Natural killer cell (primary cell): ENCODE data around the gene CCDC138. TPM values are rescaled to one million over a fixed set of nuclear protein-coding genes. Genes with fewer than 3 reads are reported as not detected.

Experiments used
- ATAC-seq, 3 donors: fragments of 150-1000 bp in 2 of 3; fragments of 200-7000 bp in 1 of 3; cut with Tn5 transposase; 1 replicate in 1 of 3; 2 replicates in 2 of 3; pipeline ENCODE4 v1.10.0; 2021; ENCODE audit warnings: mild to moderate bottlenecking in 2 of 3, moderate library complexity in 2 of 3
- DNase-seq, 2 donors: peaks; one replicate each; pipeline versions ENCODE4 v3.0.0 to v3.0.0-alpha.2; 2013 to 2021; ENCODE audit warnings: mixed read lengths in 1 of 2
- H3K27ac ChIP-seq: one replicate; pipeline ENCODE4 v1.5.1; 2013; ENCODE audit warnings: mild to moderate bottlenecking, low read length
- H3K27me3 ChIP-seq: one replicate; pipeline ENCODE4 v1.6.1; 2013; ENCODE audit warnings: low read length; ENCODE audit not compliant: control insufficient read depth, insufficient read depth
- H3K36me3 ChIP-seq: one replicate; pipeline ENCODE4 v1.6.1; 2013; ENCODE audit warnings: low read length; ENCODE audit not compliant: control insufficient read depth, insufficient read depth
- H3K4me1 ChIP-seq: one replicate; pipeline ENCODE4 v1.6.1; 2013; ENCODE audit warnings: low read length; ENCODE audit not compliant: control insufficient read depth, insufficient read depth
- H3K4me3 ChIP-seq: one replicate; pipeline ENCODE4 v1.5.1; 2013; ENCODE audit warnings: low read length
- H3K9me3 ChIP-seq: one replicate; pipeline ENCODE4 v1.6.1; 2013; ENCODE audit warnings: low read length; ENCODE audit not compliant: control insufficient read depth, insufficient read depth
- H3K27ac Mint-ChIP-seq, 2 donors: one replicate each; pipeline ENCODE4 v1.8.0; 2022; ENCODE audit warnings: mild to moderate bottlenecking in 2 of 2, mixed read lengths in 2 of 2, moderate library complexity in 1 of 2
- H3K27me3 Mint-ChIP-seq, 2 donors: one replicate each; pipeline ENCODE4 v1.8.0; 2022; ENCODE audit warnings: low read depth in 2 of 2, mixed read lengths in 2 of 2
- H3K36me3 Mint-ChIP-seq: one replicate; pipeline ENCODE4 v1.8.0; 2022; ENCODE audit warnings: mixed read lengths
- H3K4me1 Mint-ChIP-seq, 2 donors: one replicate each; pipeline ENCODE4 v1.8.0; 2022; ENCODE audit warnings: mixed read lengths in 2 of 2
- H3K4me3 Mint-ChIP-seq: one replicate; pipeline ENCODE4 v1.8.0; 2022; ENCODE audit warnings: mild to moderate bottlenecking, moderate library complexity, mixed read lengths
- H3K9me3 Mint-ChIP-seq, 2 donors: one replicate each; pipeline ENCODE4 v1.8.0; 2022; ENCODE audit warnings: mixed read lengths in 2 of 2
- WGBS: methylation state at CpG from one replicate; pipeline ENCODE4 v1.1.7; 2013; ENCODE audit warnings: missing lambda C conversion rate; ENCODE audit not compliant: insufficient coverage; 5-methylcytosine and 5-hydroxymethylcytosine counted together
- intact Hi-C: fragments of 100-400 bp; cut with micrococcal nuclease; formaldehyde crosslinking; loops from one replicate; pipeline ENCODE4 v1.14.2; 2022
- total RNA-seq, 4 donors: library from RNA; stranded (reverse); fragments of 120-200 nt in 1 of 4; gene quantifications; one replicate each; pipeline versions ENCODE4 v1.2.3 to v1.2.4, GENCODE V29; 2013 to 2022
- TF ChIP-seq, protein P1 (sequence below): fragments of 200-600 bp; IDR thresholded peaks from one replicate; pipeline ENCODE4 v1.8.0; 2022; ENCODE audit warnings: antibody characterized with exemption

CCDC138 gene
- total RNA-seq, 3 donors from 2014 or later (not counting 1 experiment from before 2014, with no cell fraction given) = 3.8 to 9.3 (median 5.6) TPM

DNA sequence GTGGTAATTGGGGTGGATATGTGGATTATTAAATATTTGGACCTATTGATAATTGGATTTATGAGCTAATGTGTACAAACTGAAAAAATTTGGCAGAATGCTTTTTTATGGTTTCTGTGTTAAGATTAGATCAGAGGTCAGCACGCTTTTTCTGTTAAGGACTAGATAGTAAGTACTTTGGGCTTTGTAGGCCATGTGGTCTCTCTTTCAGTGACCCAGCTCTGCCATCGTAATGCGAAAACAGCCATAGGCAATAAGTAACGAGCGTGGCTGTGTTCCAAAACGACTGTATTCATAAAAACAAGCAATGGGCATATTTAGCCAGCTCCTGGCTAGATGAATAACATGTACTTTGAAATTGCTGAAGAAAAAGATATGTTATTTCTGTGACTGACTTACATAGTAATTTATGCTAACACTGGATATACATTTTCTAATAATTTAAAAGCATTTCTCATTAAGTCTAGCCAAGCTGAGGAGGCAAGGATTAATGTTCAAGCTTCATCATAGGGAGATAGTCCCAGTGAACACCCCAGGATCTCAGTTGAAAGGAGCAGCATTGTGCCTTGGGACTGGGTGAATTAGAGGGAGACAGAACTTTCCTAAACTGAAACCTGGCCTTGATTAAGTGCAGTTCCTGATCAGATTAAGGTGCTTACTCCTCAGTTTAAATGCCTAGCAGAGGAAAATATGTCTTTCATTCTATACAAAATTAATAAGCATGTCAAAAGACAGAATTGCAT lies 20.0 kb downstream of the CCDC138 start:
- DNase-seq = no peak
- peaks cover 4 to 6% of the 10 kb centered on the region in 2 donors for H3K9me3 Mint-ChIP-seq
- Histone ChIP-seq H3K4me1 (no peaks in the 10 kb centered on the region), H3K4me3 (no peak overlapping the region), H3K36me3 (peaks cover 11% of the 10 kb centered on the region), H3K27ac (no peak overlapping the region), H3K27me3 (no peaks in the 10 kb centered on the region), H3K9me3 (no peaks in the 10 kb centered on the region)
- H3K4me3 Mint-ChIP-seq = no peak overlapping the region
- WGBS = 92% methylated on average over 6 of the region's 6 CpGs
- H3K27ac Mint-ChIP-seq = no peak overlapping the region
- no peaks in the 10 kb centered on the region for H3K4me1 Mint-ChIP-seq
- intact Hi-C loops = no loop called here
- H3K27me3 Mint-ChIP-seq = no peaks in the 10 kb centered on the region
- TF ChIP-seq, protein P1, sequence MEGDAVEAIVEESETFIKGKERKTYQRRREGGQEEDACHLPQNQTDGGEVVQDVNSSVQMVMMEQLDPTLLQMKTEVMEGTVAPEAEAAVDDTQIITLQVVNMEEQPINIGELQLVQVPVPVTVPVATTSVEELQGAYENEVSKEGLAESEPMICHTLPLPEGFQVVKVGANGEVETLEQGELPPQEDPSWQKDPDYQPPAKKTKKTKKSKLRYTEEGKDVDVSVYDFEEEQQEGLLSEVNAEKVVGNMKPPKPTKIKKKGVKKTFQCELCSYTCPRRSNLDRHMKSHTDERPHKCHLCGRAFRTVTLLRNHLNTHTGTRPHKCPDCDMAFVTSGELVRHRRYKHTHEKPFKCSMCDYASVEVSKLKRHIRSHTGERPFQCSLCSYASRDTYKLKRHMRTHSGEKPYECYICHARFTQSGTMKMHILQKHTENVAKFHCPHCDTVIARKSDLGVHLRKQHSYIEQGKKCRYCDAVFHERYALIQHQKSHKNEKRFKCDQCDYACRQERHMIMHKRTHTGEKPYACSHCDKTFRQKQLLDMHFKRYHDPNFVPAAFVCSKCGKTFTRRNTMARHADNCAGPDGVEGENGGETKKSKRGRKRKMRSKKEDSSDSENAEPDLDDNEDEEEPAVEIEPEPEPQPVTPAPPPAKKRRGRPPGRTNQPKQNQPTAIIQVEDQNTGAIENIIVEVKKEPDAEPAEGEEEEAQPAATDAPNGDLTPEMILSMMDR = no peak
- ATAC-seq = no peak
- H3K36me3 Mint-ChIP-seq = peaks cover 23% of the 10 kb centered on the region

DNA sequence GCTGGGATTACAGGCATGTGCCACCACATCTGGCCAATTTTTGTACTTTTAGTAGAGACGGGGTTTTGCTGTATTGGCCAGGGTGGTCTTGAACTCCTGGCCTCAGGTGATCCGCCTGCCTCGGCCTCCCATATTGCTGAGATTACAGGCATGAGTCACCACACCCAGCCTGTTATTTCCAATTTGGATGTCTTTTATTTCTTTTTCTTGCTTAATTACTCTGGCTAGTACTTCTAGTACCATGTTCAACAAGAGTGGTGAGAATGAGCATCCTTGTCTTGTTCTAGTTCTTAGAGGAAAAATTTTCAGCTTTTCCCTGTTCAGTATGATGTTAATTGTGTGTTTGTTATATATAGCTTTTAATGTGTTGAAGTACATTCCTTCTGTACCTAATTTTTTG lies 23.4 kb downstream of the CCDC138 start:
- no peaks in the 10 kb centered on the region for H3K9me3 ChIP-seq
- 97% methylated on average over 3 of the region's 3 CpGs for WGBS
- DNase-seq (no peak), ATAC-seq (no peak)
- H3K27me3 Mint-ChIP-seq = no peaks in the 10 kb centered on the region
- TF ChIP-seq, protein P1 = no peak
- H3K9me3 Mint-ChIP-seq = peaks cover 4 to 6% of the 10 kb centered on the region in 2 donors
- no peak overlapping the region for H3K27ac ChIP-seq
- peaks cover 7% of the 10 kb centered on the region for H3K36me3 ChIP-seq
- H3K27ac Mint-ChIP-seq = no peak overlapping the region
- H3K36me3 Mint-ChIP-seq = peaks cover 29% of the 10 kb centered on the region
- no peaks in the 10 kb centered on the region for H3K4me1 ChIP-seq
- no peaks in the 10 kb centered on the region for H3K4me1 Mint-ChIP-seq
- no peak overlapping the region for H3K4me3 Mint-ChIP-seq
- H3K27me3 ChIP-seq = no peaks in the 10 kb centered on the region
- H3K4me3 ChIP-seq = no peak overlapping the region
- intact Hi-C loops = no loop called here

DNA sequence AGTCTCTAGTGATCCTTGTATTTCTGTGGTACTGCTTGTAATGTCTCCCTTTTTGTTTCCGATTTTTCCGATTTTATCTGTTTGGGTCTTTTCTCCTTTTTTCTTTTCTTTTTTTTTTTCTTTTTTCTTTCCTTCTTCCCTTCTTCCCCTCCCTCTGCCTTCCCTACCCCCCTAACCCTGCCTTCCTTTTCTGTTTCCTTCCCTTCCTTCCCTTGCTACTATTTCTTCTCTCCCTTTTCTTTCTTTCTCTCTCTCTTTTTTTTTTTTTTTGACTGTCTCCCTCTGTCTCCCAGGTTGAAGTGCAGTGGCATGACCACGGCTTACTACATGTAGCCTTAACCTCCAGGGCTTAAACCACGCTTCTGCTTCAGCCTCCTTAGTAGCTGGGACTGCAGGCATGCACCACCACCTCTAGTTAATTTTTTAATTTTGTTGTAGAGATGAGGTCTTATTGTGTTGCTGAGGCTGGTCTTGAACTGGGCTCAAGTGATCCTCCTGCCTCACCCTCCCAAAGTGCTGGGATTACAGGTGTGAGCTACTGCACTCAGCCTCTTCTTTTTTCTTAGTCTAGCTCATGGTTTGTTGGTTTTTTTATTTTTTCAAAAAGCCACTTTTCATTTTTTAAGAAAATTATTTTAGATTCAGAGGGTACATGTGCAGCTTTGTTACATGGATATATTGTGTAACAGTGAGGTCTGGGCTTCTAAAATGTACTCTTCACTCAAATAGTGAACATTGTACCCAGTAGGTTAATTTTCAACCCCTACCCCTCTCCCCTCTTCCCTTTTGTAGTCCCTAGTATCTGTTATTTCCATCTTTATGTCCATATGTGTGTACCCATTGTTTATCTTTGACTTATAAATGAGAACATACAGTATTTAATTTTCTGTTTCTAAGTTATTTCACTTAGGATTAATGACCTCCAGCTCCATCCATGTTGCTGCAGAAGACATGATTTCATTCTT lies 24.7 kb downstream of the CCDC138 start:
- no peaks in the 10 kb centered on the region for H3K4me1 Mint-ChIP-seq
- Histone ChIP-seq H3K4me1 (no peaks in the 10 kb centered on the region), H3K27ac (no peak overlapping the region), H3K36me3 (peaks cover 8% of the 10 kb centered on the region), H3K27me3 (no peaks in the 10 kb centered on the region), H3K4me3 (no peak overlapping the region), H3K9me3 (no peaks in the 10 kb centered on the region)
- TF ChIP-seq, protein P1 = no peak
- no peak overlapping the region for H3K4me3 Mint-ChIP-seq
- intact Hi-C loops = no loop called here
- peaks cover 29% of the 10 kb centered on the region for H3K36me3 Mint-ChIP-seq
- 97% methylated on average over 4 of the region's 4 CpGs for WGBS
- DNase-seq (no peak), ATAC-seq (no peak)
- H3K27me3 Mint-ChIP-seq = no peaks in the 10 kb centered on the region
- H3K9me3 Mint-ChIP-seq = peaks cover 4 to 6% of the 10 kb centered on the region in 2 donors
- no peak overlapping the region for H3K27ac Mint-ChIP-seq
